Measurements from ENCODE around the gene KCNMA1.
"Not testable (repeated sequence)": the region's sequence is repeated elsewhere in the genome, so short reads cannot be mapped to it uniquely, and the experiment has no call there.

The KCNMA1 gene

DNA sequence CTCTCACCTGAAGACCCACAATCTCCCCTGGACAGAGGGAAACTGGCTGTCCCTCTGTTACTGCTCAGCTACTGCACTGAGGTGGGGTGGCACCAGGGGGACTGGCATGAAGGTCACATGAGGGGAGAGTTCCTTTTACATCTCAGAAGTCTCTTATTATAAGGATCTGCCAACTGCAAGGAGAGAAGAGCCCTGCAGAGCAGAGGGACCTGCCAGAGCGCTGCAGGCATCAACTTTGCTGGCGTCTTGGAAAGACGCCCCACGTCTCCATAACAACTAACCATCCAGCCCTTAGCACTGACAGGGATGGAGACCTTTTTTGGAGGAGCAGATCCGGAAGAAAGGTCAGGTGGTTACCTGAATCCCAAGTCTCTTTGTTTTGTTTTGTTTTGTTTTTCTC lies 218.6 kb downstream of the KCNMA1 start:
- Histone ChIP-seq H3K9me3 (ENCODE audit: control insufficient read depth in 2 of 2, low read length in 2 of 2) (no peaks in the 10 kb centered on the region), H3K36me3 (ENCODE audit: control insufficient read depth in 2 of 2, insufficient read depth in 2 of 2, low read length in 2 of 2) (no peaks in the 10 kb centered on the region), H3K4me1 (ENCODE audit: control insufficient read depth in 2 of 2, insufficient read depth in 2 of 2, low read length in 2 of 2) (peaks cover 0 to 5% of the 10 kb centered on the region in 2 donors), H3K9ac (ENCODE audit: low read depth in 1 of 2, low read length in 2 of 2) (no peak overlapping the region), H3K27ac (ENCODE audit: low read depth in 2 of 2, low read length in 2 of 2) (no peak overlapping the region), H3K4me3 (ENCODE audit: low read length in 2 of 2) (no peak overlapping the region), H3K27me3 (ENCODE audit: control insufficient read depth in 2 of 2, insufficient read depth in 2 of 2, low read length in 2 of 2) (no peaks in the 10 kb centered on the region)

DNA sequence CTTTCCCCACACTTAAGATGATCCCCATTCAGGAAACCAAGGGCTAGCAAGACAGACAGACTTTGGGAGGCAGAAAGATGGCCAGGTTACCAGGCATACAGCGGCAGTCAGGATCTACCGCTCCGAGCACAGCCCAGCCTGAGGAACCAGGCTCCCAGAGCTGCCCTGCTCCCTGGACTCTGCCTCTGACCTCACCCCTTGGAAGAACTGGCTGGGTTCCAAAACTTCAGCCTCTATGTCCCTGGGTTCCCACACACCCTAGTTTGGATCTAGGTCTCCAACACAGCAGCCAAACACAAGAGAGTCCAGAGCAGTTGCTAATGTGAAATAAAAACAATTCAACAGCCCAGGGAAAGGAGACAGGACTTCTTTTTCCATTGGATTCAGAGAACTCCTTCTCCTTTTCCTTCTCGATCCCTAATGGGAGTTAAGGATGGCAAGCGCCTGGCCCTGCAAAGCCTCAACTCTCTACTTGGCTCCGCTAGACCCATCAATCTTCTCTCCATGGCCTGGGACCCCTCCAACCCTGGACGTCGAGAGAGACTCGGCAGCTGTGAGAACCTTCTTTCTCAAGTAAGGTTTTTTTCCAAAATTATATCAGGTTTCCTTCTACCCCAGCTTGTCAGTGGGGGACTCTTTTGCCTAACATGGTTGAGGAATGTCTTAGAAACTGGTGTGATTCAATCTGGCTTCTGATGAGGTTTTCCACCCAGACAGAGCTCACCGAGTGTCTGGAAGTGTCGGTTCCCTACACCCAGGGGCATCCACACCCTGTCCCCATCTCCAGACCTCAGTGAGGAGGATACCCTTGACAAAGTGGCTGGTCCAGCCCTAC lies 219.6 kb downstream of the KCNMA1 start:
- Histone ChIP-seq H3K27ac (ENCODE audit: low read depth in 2 of 2, low read length in 2 of 2) (peak overlapping the region; percentile 19 to 52), H3K4me3 (ENCODE audit: low read length in 2 of 2) (no peak overlapping the region), H3K9me3 (ENCODE audit: control insufficient read depth in 2 of 2, low read length in 2 of 2) (no peaks in the 10 kb centered on the region), H3K36me3 (ENCODE audit: control insufficient read depth in 2 of 2, insufficient read depth in 2 of 2, low read length in 2 of 2) (no peaks in the 10 kb centered on the region), H3K27me3 (ENCODE audit: control insufficient read depth in 2 of 2, insufficient read depth in 2 of 2, low read length in 2 of 2) (no peaks in the 10 kb centered on the region), H3K4me1 (ENCODE audit: control insufficient read depth in 2 of 2, insufficient read depth in 2 of 2, low read length in 2 of 2) (peaks cover 0 to 5% of the 10 kb centered on the region in 2 donors), H3K9ac (ENCODE audit: low read depth in 1 of 2, low read length in 2 of 2) (no peak overlapping the region)

DNA sequence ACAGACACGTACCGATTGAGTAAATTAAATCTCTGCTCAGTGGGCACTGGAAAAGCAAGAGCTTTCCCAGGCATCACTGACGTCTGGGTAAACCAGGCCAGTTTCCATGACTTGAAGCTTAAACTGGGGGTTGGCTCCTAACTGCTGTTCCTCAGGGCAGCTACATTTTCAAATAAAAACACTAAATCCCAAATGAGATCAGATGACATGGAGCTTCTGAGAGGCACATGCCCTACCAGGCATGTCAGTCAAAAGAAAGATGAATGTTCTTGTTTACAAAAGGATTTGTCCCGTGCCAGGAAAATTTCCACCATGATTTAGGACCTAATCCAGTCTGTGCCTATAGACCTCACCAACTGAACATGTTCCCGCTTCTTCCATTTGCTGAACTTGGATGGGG lies 220.2 kb downstream of the KCNMA1 start:
- H3K27me3 ChIP-seq (ENCODE audit: control insufficient read depth in 2 of 2, insufficient read depth in 2 of 2, low read length in 2 of 2), result no peaks in the 10 kb centered on the region
- H3K36me3 ChIP-seq (ENCODE audit: control insufficient read depth in 2 of 2, insufficient read depth in 2 of 2, low read length in 2 of 2), result no peaks in the 10 kb centered on the region
- H3K9me3 ChIP-seq (ENCODE audit: control insufficient read depth in 2 of 2, low read length in 2 of 2), result no peaks in the 10 kb centered on the region
- no peak overlapping the region for H3K4me3 ChIP-seq (ENCODE audit: low read length in 2 of 2)
- H3K9ac ChIP-seq (ENCODE audit: low read depth in 1 of 2, low read length in 2 of 2), result no peak overlapping the region
- H3K27ac ChIP-seq (ENCODE audit: low read depth in 2 of 2, low read length in 2 of 2), result peak overlapping the region; percentile 19 to 52
- peaks cover 0 to 5% of the 10 kb centered on the region in 2 donors for H3K4me1 ChIP-seq (ENCODE audit: control insufficient read depth in 2 of 2, insufficient read depth in 2 of 2, low read length in 2 of 2)

DNA sequence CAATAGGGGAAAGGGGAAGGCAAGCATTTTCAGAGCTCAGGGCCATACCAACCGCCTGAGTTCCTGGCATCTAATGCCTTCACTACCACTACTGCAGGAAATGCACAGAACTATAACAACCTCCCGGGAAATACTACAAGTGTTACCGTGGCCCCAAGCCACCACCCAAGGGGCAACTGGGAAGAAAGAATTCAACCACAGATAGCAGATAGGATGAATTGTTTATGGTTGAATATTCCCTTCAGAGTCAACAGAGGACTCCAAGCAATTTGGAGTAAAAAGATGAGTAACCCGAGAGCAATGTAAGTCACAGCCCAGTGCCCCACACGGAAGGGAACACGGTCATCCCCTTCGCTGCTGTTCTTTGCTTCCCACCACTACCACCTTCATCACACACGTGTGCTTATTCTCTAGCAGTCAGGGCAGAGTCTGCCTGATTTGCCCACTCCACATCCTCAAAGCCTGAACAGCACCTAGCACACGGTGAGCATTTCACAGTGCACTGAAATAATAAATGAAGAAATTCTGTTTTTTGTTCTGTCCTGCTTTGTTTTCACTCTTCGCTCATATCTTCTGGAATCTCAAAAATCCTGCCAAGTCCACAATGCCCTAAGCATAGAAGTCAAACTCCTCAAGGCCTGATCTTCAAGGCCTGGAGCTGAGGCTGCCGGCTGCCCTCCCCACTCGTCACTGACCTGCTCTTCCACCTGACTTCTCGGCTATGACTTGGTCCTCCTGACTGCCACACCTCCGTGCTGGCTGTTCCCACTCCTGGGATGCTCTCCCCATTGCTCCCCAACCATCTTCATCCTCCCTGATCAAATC lies 221.1 kb downstream of the KCNMA1 start:
- Histone ChIP-seq H3K4me3 (ENCODE audit: low read length in 2 of 2) (no peak overlapping the region), H3K27ac (ENCODE audit: low read depth in 2 of 2, low read length in 2 of 2) (peak overlapping the region in 1 of 2 donors; percentile 52), H3K4me1 (ENCODE audit: control insufficient read depth in 2 of 2, insufficient read depth in 2 of 2, low read length in 2 of 2) (peaks cover 0 to 5% of the 10 kb centered on the region in 2 donors), H3K27me3 (ENCODE audit: control insufficient read depth in 2 of 2, insufficient read depth in 2 of 2, low read length in 2 of 2) (no peaks in the 10 kb centered on the region), H3K9me3 (ENCODE audit: control insufficient read depth in 2 of 2, low read length in 2 of 2) (no peaks in the 10 kb centered on the region), H3K9ac (ENCODE audit: low read depth in 1 of 2, low read length in 2 of 2) (no peak overlapping the region), H3K36me3 (ENCODE audit: control insufficient read depth in 2 of 2, insufficient read depth in 2 of 2, low read length in 2 of 2) (no peaks in the 10 kb centered on the region)

DNA sequence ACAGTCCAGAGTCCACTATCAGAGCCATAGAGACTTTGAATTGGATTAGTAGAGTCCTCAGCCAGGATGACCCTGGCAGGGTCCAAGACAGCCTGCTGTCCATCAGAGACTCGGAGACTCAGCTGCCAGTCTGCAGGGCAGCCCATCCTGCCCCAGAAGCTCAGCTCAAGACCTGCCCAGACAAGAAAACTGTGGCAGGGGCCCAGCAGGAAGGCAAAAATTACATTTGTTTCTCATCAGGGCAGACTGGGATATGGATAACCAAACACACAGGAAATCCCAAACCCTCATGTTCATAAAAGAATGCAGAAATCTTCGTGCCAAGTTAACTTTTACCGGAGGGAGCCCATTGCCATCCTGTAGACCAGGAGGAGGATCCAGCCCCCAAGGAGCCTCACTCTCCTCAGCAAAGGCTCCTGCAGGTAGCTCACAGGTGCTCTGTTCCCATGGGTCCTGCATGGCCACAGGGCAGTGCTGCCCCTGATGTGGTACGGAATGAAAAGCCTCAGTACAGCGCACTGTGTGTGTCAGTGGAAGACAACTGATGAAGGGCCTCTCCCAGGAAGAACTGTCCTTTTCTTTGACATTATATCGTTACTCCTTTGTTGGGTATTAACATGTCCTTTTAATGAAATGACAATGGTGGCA lies 222.2 kb downstream of the KCNMA1 start:
- no peak overlapping the region for H3K27ac ChIP-seq (ENCODE audit: low read depth in 2 of 2, low read length in 2 of 2)
- H3K9ac ChIP-seq (ENCODE audit: low read depth in 1 of 2, low read length in 2 of 2), result no peak overlapping the region
- no peak overlapping the region for H3K4me3 ChIP-seq (ENCODE audit: low read length in 2 of 2)
- H3K9me3 ChIP-seq (ENCODE audit: control insufficient read depth in 2 of 2, low read length in 2 of 2), result no peaks in the 10 kb centered on the region
- no peaks in the 10 kb centered on the region for H3K36me3 ChIP-seq (ENCODE audit: control insufficient read depth in 2 of 2, insufficient read depth in 2 of 2, low read length in 2 of 2)
- H3K4me1 ChIP-seq (ENCODE audit: control insufficient read depth in 2 of 2, insufficient read depth in 2 of 2, low read length in 2 of 2), result peaks cover 3 to 9% of the 10 kb centered on the region in 2 donors
- no peaks in the 10 kb centered on the region for H3K27me3 ChIP-seq (ENCODE audit: control insufficient read depth in 2 of 2, insufficient read depth in 2 of 2, low read length in 2 of 2)

DNA sequence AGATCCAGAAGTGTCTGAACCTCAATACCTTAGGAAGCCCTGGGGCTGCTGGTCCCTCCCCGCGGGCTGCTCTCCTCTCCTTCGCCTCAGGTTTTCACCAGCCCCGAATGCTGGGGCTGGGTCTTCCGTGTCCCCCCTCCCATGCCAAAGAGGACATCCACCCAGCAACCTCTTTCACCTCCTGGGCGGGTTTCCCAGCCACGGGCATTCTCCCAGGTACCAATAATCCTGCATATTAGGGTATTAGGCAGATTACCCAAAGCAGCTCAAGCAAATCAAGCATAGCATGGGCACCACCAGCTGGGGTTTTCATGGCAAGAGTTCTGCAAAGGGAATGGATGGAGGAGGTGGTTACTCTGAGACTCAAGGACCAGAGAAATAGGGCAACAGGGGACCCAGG lies 224.4 kb downstream of the KCNMA1 start:
- Histone ChIP-seq H3K4me1 (ENCODE audit: control insufficient read depth in 2 of 2, insufficient read depth in 2 of 2, low read length in 2 of 2) (peaks cover 15 to 22% of the 10 kb centered on the region in 2 donors), H3K4me3 (ENCODE audit: low read length in 2 of 2) (no peak overlapping the region), H3K9ac (ENCODE audit: low read depth in 1 of 2, low read length in 2 of 2) (no peak overlapping the region), H3K27ac (ENCODE audit: low read depth in 2 of 2, low read length in 2 of 2) (no peak overlapping the region), H3K9me3 (ENCODE audit: control insufficient read depth in 2 of 2, low read length in 2 of 2) (no peaks in the 10 kb centered on the region), H3K27me3 (ENCODE audit: control insufficient read depth in 2 of 2, insufficient read depth in 2 of 2, low read length in 2 of 2) (no peaks in the 10 kb centered on the region), H3K36me3 (ENCODE audit: control insufficient read depth in 2 of 2, insufficient read depth in 2 of 2, low read length in 2 of 2) (no peaks in the 10 kb centered on the region)

DNA sequence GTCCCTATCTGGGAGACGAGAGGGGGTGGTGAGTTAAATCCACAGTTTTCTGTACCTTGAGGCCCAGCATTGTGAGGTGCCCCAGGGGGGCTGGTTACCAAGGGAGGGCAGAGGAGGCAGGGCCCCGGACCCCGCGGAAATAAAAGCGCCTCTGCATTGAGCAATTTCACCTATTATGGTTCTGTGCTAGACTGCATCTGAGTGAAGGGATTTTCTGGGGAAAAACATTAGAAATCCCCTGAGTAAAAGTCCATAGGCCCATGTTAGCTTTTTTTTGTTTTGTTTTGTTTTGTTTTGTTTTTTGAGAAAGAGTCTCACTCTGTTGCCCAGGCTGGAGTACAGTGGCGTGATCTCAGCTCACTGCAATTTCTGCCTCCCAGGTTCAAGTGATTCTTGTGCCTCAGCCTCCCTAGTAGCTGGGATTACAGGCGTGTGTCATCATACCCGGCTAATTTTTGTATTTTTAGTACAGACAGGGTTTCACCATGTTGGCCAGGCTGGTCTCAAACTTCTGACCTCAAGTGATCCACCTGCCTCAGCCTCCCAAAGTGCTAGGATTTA lies 225.0 kb downstream of the KCNMA1 start:
- H3K4me1 ChIP-seq (ENCODE audit: control insufficient read depth in 2 of 2, insufficient read depth in 2 of 2, low read length in 2 of 2), result peaks cover 15 to 21% of the 10 kb centered on the region in 2 donors
- not testable (repeated sequence) for H3K27me3 ChIP-seq (ENCODE audit: control insufficient read depth in 2 of 2, insufficient read depth in 2 of 2, low read length in 2 of 2); H3K4me3 ChIP-seq (ENCODE audit: low read length in 2 of 2); H3K27ac ChIP-seq (ENCODE audit: low read depth in 2 of 2, low read length in 2 of 2); H3K9ac ChIP-seq (ENCODE audit: low read depth in 1 of 2, low read length in 2 of 2); H3K9me3 ChIP-seq (ENCODE audit: control insufficient read depth in 2 of 2, low read length in 2 of 2); H3K36me3 ChIP-seq (ENCODE audit: control insufficient read depth in 2 of 2, insufficient read depth in 2 of 2, low read length in 2 of 2)

DNA sequence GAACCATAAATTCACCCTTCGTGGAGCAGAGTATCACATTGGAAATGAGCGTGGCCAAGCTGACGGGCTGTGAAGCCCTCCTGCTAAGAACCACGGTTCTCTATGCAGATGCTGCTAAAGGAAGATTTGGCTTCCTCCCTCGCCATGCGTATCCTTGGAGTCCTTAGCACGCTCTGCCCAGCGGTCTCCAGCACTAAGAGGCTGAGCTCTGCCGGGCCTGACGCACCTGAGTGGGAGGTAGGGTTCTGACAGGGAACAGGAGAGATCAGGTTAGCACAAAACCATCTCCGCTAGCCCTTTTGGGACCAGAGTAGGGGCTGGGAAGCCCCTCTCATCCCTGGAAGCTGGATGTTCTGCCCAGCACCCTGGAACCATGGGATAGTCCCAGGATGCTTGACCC lies 225.8 kb downstream of the KCNMA1 start:
- H3K27ac ChIP-seq (ENCODE audit: low read depth in 2 of 2, low read length in 2 of 2), result no peak overlapping the region
- H3K9me3 ChIP-seq (ENCODE audit: control insufficient read depth in 2 of 2, low read length in 2 of 2), result no peaks in the 10 kb centered on the region
- peaks cover 15 to 26% of the 10 kb centered on the region in 2 donors for H3K4me1 ChIP-seq (ENCODE audit: control insufficient read depth in 2 of 2, insufficient read depth in 2 of 2, low read length in 2 of 2)
- no peaks in the 10 kb centered on the region for H3K27me3 ChIP-seq (ENCODE audit: control insufficient read depth in 2 of 2, insufficient read depth in 2 of 2, low read length in 2 of 2)
- no peaks in the 10 kb centered on the region for H3K36me3 ChIP-seq (ENCODE audit: control insufficient read depth in 2 of 2, insufficient read depth in 2 of 2, low read length in 2 of 2)
- no peak overlapping the region for H3K4me3 ChIP-seq (ENCODE audit: low read length in 2 of 2)
- H3K9ac ChIP-seq (ENCODE audit: low read depth in 1 of 2, low read length in 2 of 2), result no peak overlapping the region

DNA sequence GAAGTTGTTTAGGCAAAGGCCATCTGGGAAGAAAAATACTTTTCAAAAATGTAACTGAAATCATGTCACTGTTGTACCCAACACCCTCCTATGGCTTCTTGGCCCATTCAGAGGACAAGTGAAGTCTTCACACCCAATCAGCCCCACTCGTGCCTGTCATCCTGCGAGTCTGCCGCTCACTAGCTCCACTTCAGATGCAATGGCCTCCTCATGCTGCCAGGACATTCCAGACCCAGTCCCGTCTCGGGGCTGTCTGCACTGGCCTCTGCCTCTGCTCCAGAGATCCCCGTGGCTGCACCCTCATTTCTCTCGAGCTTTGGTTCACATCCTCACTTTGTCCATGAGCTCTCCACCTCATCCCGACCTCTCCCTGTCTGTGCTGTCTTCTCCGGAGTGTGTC lies 227.1 kb downstream of the KCNMA1 start:
- Histone ChIP-seq H3K4me1 (ENCODE audit: control insufficient read depth in 2 of 2, insufficient read depth in 2 of 2, low read length in 2 of 2) (peaks cover 21 to 33% of the 10 kb centered on the region in 2 donors), H3K9ac (ENCODE audit: low read depth in 1 of 2, low read length in 2 of 2) (no peak overlapping the region)

More for the DNA sequence above, 227.1 kb downstream of the KCNMA1 start:
- no peaks in the 10 kb centered on the region for H3K9me3 ChIP-seq (ENCODE audit: control insufficient read depth in 2 of 2, low read length in 2 of 2)
- H3K27me3 ChIP-seq (ENCODE audit: control insufficient read depth in 2 of 2, insufficient read depth in 2 of 2, low read length in 2 of 2), result no peaks in the 10 kb centered on the region
- peak overlapping the region; percentile 39 to 59 for H3K27ac ChIP-seq (ENCODE audit: low read depth in 2 of 2, low read length in 2 of 2)
- H3K4me3 ChIP-seq (ENCODE audit: low read length in 2 of 2), result no peak overlapping the region
- no peaks in the 10 kb centered on the region for H3K36me3 ChIP-seq (ENCODE audit: control insufficient read depth in 2 of 2, insufficient read depth in 2 of 2, low read length in 2 of 2)
